Astrocyte of the spinal cord (primary cell): ENCODE results near the gene GJE1.
"Not testable (repeated sequence)": the region's sequence is repeated elsewhere in the genome, so short reads cannot be mapped to it uniquely, and the experiment has no call there.

Source experiments
- DNase-seq: peaks from one replicate; pipeline ENCODE4 v3.0.0; 2011; ENCODE audit warnings: low read depth, low spot score
- H3K4me3 ChIP-seq: 2 replicates; pipeline ENCODE4 v1.5.1; 2011; ENCODE audit warnings: low read depth, mild to moderate bottlenecking, low read length, moderate library complexity
- in situ Hi-C: cut with HindIII; loops from 2 replicates; pipeline ENCODE4 v1.10.0; 2017; ENCODE audit warnings: low sequenced_read_pairs
- TF ChIP-seq, protein P1 (sequence below): IDR thresholded peaks from 2 replicates; pipeline ENCODE4 v1.5.1; 2012; ENCODE audit warnings: low read depth, mild to moderate bottlenecking, low read length, inconsistent platforms

Gene GJE1

DNA sequence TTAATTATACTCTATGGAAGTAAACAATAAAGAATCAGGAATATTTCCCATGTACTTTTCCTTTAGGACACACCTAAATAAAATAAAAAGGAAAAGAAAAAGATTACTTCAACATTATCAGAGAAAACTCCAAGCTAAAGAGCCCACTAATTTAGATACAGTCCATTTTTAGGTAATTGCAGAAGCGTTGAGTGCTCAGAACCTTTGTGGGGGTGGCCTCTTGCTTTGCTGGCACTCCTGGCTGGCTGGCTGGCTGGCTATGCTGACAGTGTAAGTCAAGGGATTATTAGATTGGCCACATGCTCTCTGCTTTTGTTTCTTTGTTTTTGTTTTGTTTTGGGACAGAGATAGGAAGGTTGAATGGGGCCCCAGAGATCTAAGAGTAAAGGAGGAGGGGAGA lies at the start of gene GJE1:
GJE1 (plus strand) TSS at position 301 of the 400 bp plus-strand sequence. CDS start 234 bp downstream, outside the sequence.
- in situ Hi-C loops = no loop called here
- no peak for DNase-seq
- no peak within 1 kb of the TSS for H3K4me3 ChIP-seq
- TF ChIP-seq, protein P1, sequence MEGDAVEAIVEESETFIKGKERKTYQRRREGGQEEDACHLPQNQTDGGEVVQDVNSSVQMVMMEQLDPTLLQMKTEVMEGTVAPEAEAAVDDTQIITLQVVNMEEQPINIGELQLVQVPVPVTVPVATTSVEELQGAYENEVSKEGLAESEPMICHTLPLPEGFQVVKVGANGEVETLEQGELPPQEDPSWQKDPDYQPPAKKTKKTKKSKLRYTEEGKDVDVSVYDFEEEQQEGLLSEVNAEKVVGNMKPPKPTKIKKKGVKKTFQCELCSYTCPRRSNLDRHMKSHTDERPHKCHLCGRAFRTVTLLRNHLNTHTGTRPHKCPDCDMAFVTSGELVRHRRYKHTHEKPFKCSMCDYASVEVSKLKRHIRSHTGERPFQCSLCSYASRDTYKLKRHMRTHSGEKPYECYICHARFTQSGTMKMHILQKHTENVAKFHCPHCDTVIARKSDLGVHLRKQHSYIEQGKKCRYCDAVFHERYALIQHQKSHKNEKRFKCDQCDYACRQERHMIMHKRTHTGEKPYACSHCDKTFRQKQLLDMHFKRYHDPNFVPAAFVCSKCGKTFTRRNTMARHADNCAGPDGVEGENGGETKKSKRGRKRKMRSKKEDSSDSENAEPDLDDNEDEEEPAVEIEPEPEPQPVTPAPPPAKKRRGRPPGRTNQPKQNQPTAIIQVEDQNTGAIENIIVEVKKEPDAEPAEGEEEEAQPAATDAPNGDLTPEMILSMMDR = no peak

DNA sequence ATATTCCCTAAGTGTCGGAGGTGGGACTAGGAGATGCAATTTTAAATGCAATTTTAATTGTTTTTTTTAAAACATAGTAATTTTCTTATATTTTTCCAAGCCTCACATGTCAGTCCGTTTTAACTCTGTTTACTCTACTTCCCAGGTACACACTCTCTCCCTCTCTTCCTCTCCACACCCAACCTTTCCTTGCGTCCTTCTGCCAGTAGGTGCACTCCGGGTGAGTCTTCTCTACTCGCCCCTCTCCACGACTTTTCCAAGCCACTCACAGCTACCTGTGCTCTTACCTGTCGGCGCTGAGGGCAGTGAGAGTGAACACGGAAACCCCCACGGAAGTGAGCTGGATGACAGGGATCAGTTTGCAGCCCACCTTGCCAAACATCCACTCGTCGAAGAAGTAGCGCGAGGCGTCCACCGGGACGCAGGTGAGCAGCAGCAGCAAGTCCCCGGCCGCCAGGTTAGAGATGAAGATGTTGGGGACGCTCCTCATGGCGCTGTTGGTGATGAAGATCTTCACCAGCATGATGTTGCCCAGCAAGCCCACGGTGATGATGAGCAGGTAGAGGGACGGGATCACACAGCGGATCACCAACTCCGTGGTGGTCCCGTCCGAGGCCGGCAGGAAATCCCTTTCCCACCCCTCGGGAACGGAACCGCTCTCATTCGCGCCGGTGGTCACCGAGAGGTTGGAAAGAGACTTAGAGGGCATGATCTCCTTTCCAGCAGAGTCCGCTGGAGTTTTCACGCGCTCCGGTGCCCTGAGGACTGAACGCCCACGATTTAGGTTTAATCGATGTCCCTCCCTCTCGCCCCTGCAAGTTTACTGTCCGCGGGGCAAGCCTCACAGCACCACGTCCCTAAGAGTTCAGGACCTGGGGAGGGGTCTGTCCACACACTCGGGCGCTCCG lies 44.5 kb upstream of the GJE1 start:
- H3K4me3 ChIP-seq = no peak overlapping the region
- TF ChIP-seq, protein P1 = no peak
- no peak for DNase-seq
- in situ Hi-C loops = no loop called here

DNA sequence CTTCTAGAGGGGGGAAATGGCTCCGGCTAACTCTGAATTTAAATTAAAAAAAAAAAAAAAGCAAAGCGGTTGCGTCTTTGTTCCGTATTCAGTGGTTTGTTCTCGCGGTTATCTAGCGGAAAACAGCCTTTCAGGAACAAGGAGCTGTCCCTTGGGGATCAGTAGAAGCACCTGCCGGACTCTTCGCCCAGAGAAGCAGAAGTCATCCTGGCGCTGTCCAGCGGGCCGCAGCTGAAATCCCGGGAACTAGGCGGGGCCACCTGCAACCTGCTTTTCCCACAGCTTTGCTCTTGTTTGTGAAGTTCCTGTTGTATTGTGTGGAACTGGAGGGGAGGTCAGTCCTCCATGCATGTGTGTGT lies 43.9 kb upstream of the GJE1 start:
- H3K4me3 ChIP-seq = no peak overlapping the region
- in situ Hi-C loops = no loop called here
- TF ChIP-seq, protein P1 = no peak
- DNase-seq = peak; percentile 66

- DNase-seq, in situ Hi-C loops, H3K4me3 ChIP-seq: not testable (repeated sequence)
These were observed 27.9 kb upstream of the GJE1 start for GRCh38 chr6:142104820-142105219.

GRCh38 chr6:142110820-142111219 lies 21.9 kb upstream of the GJE1 start:
- H3K4me3 ChIP-seq, in situ Hi-C loops, DNase-seq: not testable (repeated sequence)

- in situ Hi-C loops = no loop called here
- H3K4me3 ChIP-seq = no peak overlapping the region
- TF ChIP-seq, protein P1 = peak; percentile 69
- DNase-seq = peak; percentile 72
These were observed 20.2 kb upstream of the GJE1 start for GRCh38 chr6:142112451-142113061.

DNA sequence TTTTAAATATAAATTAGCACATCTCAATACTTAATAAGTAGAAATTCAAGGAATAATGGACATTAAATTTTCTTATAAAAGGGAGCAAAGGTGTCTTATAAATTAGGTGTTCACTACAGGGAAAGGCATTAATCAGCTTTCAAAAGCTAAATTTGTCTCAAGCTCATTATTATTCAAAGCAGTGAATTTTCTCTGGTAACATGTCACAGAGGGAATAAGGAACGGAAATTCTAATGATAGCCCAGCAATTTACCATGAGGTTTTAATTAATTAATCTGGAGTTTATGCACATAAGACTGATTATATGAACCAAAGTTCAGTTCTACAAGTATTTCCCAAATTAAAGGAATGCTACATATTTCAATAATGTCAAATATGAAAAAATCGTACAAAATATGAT lies 15.4 kb upstream of the GJE1 start:
- DNase-seq = no peak
- in situ Hi-C loops = no loop called here
- TF ChIP-seq, protein P1 = no peak

More for the DNA sequence above, 15.4 kb upstream of the GJE1 start:
- H3K4me3 ChIP-seq = no peak overlapping the region
